ENCODE data around the gene ATG7. TPM values are rescaled to one million over a fixed set of nuclear protein-coding genes. Genes with fewer than 3 reads are reported as not detected.

The ATG7 gene
- total RNA-seq, 2 experiments from 2014 or later = 26.9 to 35.1 TPM

DNA sequence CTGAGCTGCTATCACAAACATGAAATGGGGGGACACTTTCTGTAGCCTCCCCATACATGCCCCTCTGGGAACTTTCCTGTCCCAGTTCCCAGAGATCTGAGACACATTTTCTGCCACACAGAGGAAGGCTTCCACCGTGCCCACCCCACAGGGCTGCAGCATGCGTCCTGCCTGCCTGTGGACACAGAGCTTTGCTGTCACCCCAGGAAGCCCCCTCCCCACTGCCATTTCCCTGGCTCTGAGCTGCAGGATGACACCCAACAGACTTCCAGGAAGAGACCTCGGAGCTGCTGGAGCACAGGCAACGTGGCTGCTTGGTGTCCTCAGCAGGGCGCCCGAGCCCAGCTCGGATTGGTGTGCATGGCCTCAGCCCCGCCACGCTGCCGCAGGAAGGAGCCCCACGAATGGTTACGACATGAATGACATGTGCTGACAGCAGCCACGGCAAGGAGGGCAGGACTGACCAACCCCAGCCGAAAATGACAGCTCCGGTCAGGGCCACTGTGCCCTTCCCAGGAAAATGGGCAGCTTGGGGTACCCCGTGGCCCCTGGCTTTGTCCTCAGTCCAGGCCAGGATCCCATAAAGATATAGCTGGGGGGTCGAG lies 290.2 kb downstream of the ATG7 start:
- POLR2A ChIA-PET = interaction anchor here (0.9 kb wide), 1 partner anchor 64 kb away, joined by 3 read pairs; no protein-coding TSS in a partner anchor
- DNase-seq = no peak
- H3K36me3 Mint-ChIP-seq (ENCODE audit: low read depth) = peaks cover 29% of the 10 kb centered on the region
- no peak overlapping the region for H3K27ac Mint-ChIP-seq
- no peaks in the 10 kb centered on the region for H3K9me3 Mint-ChIP-seq
- H3K4me3 Mint-ChIP-seq = no peak overlapping the region
- no peaks in the 10 kb centered on the region for H3K4me1 Mint-ChIP-seq
- H3K27me3 Mint-ChIP-seq = no peaks in the 10 kb centered on the region
- CTCF ChIA-PET = interaction anchor here (2.1 kb wide), 1 partner anchor 89 kb away, joined by 5 read pairs; no protein-coding TSS in a partner anchor

DNA sequence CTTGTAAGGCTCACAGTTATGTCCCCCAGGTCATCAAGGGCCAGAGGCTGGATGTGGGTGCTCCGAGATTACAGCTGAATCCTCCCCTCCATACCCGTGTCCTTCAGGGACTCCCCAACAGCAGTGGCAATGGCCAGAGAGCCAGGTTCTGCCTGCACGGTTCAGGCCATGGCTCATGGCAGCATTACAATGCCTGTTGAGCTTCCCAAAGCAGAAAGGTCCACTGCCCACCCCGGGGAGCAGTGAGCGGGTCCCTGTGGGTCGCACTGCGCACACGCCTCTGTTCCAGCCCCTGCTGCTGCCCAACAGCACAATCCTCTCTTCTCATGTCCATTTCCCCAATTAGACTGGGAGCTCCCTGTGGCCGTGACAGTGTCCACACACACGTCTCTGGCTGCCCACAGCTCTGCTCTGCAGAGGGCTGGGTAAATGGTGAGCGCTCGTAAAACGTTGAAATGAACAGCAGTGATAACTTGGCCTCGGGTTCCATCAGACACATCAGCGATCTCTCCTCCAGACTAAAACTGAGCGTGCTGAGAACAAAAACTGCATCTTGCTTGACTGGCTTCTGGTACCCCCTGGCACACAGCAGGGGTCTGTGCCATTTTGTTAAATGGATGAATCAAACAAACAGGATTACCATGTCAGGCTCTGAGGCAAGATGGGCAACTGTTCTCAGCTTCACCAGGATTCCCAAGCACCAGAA lies 291.1 kb downstream of the ATG7 start:
- ChIA-PET CTCF (interaction anchor here (0.6 kb wide), 1 partner anchor 152 kb away, joined by 3 read pairs; no protein-coding TSS in a partner anchor), POLR2A (no interaction called here)
- H3K27me3 Mint-ChIP-seq = no peaks in the 10 kb centered on the region
- H3K36me3 Mint-ChIP-seq (ENCODE audit: low read depth) = peaks cover 21% of the 10 kb centered on the region
- H3K9me3 Mint-ChIP-seq = no peaks in the 10 kb centered on the region
- H3K4me3 Mint-ChIP-seq = no peak overlapping the region
- no peaks in the 10 kb centered on the region for H3K4me1 Mint-ChIP-seq
- no peak for DNase-seq
- no peak overlapping the region for H3K27ac Mint-ChIP-seq

DNA sequence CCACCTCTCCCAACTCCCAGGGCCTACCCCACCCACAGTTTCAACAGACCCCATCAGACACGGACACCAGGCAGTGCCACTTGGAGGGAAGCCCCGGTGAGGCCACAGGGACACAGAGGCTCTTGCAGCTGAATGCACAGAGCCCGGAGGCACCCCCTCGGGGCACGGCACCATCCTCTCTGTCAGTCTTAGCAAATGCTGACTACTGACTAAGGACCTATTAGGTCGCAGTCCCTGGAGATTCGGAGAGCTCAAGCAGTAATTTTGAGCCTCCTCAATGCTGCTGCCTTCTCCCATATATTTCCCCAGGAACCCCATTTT lies 291.6 kb downstream of the ATG7 start:
- H3K36me3 Mint-ChIP-seq (ENCODE audit: low read depth) = peaks cover 21% of the 10 kb centered on the region
- CTCF ChIA-PET = no interaction called here

DNA sequence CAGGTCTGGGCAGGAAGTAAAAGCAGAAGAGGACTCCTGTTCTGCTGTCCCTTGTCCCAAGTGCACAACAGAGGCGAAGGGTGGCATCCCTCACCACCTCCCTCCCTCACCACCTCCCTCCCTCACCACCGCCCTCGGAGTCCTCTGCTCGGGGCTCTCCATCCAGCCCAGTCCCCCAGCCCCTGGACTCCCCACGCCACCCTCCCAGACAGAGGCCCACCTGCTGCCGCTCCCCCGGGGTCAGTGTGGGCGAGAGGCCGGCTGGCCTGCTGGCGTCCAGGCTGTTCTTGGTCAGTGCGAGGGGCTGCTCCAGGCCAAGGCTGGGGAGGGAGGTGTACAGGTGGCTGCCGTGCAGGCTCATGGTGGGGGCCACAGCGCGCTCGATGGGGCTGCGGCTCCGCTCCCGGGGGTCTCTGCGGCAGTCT lies 292.4 kb downstream of the ATG7 start:
- CTCF ChIA-PET = no interaction called here
- Mint-ChIP-seq H3K36me3 (ENCODE audit: low read depth) (peaks cover 21% of the 10 kb centered on the region), H3K4me3 (no peak overlapping the region)

More for the DNA sequence above, 291.6 kb downstream of the ATG7 start:
- POLR2A ChIA-PET = no interaction called here
- Mint-ChIP-seq H3K4me3 (no peak overlapping the region), H3K9me3 (no peaks in the 10 kb centered on the region), H3K4me1 (no peaks in the 10 kb centered on the region), H3K27ac (no peak overlapping the region), H3K27me3 (no peaks in the 10 kb centered on the region)
- DNase-seq = no peak

DNA sequence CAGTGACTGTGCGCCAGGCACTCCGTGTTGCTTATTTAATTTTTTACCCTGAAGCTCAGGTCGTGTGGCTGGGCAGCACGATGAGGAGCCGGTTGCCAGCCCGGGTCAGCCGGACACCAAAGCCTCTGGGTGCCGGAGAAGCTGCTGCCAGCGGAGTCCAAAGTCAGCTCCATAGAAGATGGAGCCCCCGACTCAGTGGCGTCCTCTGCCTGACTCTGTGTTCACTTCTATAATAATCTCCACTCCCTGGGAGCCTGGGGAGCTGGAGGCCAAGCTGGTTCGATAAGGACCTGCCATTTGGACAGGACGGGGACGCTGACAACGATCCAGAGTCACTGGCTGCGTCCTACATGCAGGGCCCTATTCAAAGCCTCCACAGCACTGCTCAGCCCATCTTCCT lies 292.9 kb downstream of the ATG7 start:
- Mint-ChIP-seq H3K27ac (no peak overlapping the region), H3K4me3 (no peak overlapping the region), H3K4me1 (no peaks in the 10 kb centered on the region), H3K36me3 (ENCODE audit: low read depth) (peaks cover 21% of the 10 kb centered on the region), H3K9me3 (no peaks in the 10 kb centered on the region), H3K27me3 (no peaks in the 10 kb centered on the region)
- ChIA-PET POLR2A (no interaction called here), CTCF (no interaction called here)
- DNase-seq = no peak

More for the DNA sequence above, 292.4 kb downstream of the ATG7 start:
- no peaks in the 10 kb centered on the region for H3K9me3 Mint-ChIP-seq
- no peaks in the 10 kb centered on the region for H3K4me1 Mint-ChIP-seq
- POLR2A ChIA-PET = no interaction called here
- DNase-seq = no peak
- no peak overlapping the region for H3K27ac Mint-ChIP-seq
- H3K27me3 Mint-ChIP-seq = no peaks in the 10 kb centered on the region

DNA sequence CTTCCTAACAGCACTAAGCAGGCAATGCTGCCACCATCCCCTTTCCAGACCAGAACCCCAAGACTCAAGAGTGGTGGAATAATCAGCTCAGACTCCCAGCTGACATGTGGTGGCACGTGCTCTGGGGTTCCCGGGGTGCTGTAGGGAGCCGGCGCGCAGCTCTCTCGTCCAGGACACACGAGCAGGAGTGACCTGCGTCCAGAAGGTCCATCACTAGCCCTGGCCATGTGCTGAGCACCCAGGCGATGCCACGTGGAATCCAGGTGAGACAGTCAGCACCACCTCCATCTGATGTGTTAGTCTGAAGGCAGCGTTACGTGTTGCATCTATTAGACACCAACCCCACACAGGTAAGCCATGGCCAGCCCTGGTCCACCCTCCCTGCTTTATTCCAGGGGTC lies 293.3 kb downstream of the ATG7 start:
- POLR2A ChIA-PET = no interaction called here
- H3K27me3 Mint-ChIP-seq = no peaks in the 10 kb centered on the region
- peaks cover 21% of the 10 kb centered on the region for H3K36me3 Mint-ChIP-seq (ENCODE audit: low read depth)
- no peaks in the 10 kb centered on the region for H3K9me3 Mint-ChIP-seq
- DNase-seq = no peak
- no peak overlapping the region for H3K4me3 Mint-ChIP-seq
- CTCF ChIA-PET = no interaction called here
- no peaks in the 10 kb centered on the region for H3K4me1 Mint-ChIP-seq
- H3K27ac Mint-ChIP-seq = no peak overlapping the region

DNA sequence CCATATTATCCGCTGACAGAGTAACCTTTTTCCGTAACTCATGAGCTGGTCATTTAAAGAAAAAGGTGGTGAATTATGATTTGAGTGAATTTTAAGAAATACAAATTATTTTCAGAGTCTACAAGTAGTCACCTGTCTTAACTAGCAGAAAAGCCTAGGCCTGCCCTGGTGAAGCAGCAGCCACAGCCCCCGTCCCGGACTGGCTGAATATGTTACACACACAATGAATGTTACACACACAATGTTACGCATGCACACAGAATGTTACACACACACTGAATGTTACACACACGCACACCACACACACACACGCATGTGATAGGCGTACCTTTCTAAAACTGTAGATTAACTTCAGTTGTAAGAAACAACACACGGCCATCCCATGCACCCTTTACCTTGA lies 293.7 kb downstream of the ATG7 start:
- no peaks in the 10 kb centered on the region for H3K27me3 Mint-ChIP-seq
- no peaks in the 10 kb centered on the region for H3K4me1 Mint-ChIP-seq
- peaks cover 21% of the 10 kb centered on the region for H3K36me3 Mint-ChIP-seq (ENCODE audit: low read depth)
- no peak overlapping the region for H3K4me3 Mint-ChIP-seq
- ChIA-PET CTCF (interaction anchor here (0.9 kb wide), 1 partner anchor 85 kb away, joined by 3 read pairs; no protein-coding TSS in a partner anchor), POLR2A (no interaction called here)
- H3K9me3 Mint-ChIP-seq = no peaks in the 10 kb centered on the region
- DNase-seq = no peak
- no peak overlapping the region for H3K27ac Mint-ChIP-seq

DNA sequence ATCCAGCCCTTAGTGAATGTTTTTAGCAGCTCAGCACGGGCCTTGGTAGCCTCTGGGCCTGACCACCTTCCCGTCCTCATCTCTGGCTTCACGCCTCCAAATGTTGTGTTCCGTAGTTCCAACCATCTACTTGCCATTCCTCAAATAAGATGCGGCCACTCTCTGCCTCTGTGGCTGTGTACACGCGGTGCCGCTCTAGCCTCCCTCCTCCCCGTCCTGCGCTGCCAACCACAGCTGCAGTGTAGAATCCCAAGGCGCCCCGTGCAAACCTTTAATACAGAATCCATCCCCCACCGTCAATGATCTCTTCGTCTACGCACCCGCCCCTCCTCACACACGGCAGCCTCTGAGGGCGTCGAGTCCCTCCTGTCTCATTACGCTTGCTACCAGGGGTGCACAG lies 294.3 kb downstream of the ATG7 start:
- H3K27ac Mint-ChIP-seq = no peak overlapping the region

DNA sequence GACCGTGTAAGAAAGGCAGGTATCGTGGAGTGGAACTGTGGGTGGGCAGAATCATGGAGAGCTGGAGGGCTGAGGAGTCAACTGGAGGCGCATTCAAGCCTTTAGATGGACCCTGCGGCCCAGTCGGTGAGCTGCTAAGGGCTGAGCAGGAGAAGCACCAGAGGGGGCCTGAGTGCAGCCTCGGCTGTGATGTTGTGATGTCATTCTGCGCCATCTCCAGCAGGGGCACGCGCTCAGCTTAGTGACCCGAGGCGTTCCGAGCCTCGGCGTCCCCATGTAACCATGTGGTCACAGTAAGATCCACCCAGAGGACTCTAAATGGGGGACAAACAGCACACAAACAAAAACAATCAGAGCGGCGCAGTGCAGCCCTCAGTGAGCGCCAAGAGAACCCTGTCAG lies 294.7 kb downstream of the ATG7 start:
- Mint-ChIP-seq H3K4me3 (no peak overlapping the region), H3K27me3 (no peaks in the 10 kb centered on the region), H3K36me3 (ENCODE audit: low read depth) (peaks cover 21% of the 10 kb centered on the region), H3K27ac (no peak overlapping the region), H3K4me1 (no peaks in the 10 kb centered on the region), H3K9me3 (no peaks in the 10 kb centered on the region)
- POLR2A ChIA-PET = no interaction called here
- DNase-seq = no peak
- CTCF ChIA-PET = interaction anchor here (0.9 kb wide), 1 partner anchor 84 kb away, joined by 3 read pairs; no protein-coding TSS in a partner anchor

More for the DNA sequence above, 294.3 kb downstream of the ATG7 start:
- Mint-ChIP-seq H3K9me3 (no peaks in the 10 kb centered on the region), H3K27me3 (no peaks in the 10 kb centered on the region), H3K4me3 (no peak overlapping the region), H3K4me1 (no peaks in the 10 kb centered on the region), H3K36me3 (ENCODE audit: low read depth) (peaks cover 21% of the 10 kb centered on the region)
- no peak for DNase-seq
- CTCF ChIA-PET = interaction anchor here (0.9 kb wide), 1 partner anchor 84 kb away, joined by 3 read pairs; no protein-coding TSS in a partner anchor
- POLR2A ChIA-PET = no interaction called here

DNA sequence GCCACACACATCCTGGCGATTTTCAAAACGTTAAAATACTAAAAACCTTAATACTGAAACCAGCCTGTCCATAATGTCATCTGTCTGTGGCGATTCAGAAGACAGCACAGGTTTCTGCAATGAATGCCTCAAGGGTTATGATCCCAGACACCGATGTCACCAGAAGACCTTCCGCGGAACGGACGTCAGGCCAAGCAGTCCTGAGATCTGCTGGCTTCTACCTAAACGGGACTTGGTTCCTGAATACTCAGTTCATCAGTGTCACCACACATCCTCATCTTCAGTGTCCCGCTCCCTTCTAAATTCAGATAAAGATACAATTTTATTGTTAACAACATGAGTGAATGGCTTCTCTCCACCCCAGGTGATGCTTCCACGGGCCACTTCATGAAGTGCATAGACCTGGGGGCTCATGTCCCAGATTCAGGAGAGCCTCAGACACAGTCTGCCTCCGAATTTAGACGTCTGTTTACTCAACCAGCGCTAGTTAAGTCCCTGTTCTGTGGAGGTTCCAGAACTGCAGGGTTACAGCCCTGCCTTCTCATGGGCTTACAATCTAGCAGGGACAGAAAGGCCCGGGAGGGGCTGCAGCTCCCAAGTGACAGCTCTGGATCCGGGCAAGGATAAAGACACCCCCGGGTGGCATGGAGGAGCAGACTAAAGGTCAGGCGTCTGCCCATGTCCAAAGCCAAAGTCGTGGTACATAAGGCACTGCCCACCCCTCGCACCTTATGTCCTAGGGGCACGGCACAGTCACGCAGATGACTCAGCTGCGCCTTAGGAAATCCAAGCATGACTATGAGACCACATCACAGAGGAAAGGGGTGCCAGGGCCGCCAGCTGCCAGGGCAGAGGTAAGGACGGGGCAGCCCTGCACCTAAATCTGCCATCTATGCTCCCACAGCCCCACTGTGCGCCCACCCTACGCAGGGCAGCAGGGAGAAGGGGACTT lies 295.6 kb downstream of the ATG7 start:
- CTCF ChIA-PET = no interaction called here
- DNase-seq = no peak
- Mint-ChIP-seq H3K27ac (no peak overlapping the region), H3K9me3 (no peaks in the 10 kb centered on the region), H3K4me3 (no peak overlapping the region), H3K36me3 (ENCODE audit: low read depth) (peaks cover 23% of the 10 kb centered on the region), H3K4me1 (no peaks in the 10 kb centered on the region), H3K27me3 (no peaks in the 10 kb centered on the region)
- POLR2A ChIA-PET = no interaction called here

DNA sequence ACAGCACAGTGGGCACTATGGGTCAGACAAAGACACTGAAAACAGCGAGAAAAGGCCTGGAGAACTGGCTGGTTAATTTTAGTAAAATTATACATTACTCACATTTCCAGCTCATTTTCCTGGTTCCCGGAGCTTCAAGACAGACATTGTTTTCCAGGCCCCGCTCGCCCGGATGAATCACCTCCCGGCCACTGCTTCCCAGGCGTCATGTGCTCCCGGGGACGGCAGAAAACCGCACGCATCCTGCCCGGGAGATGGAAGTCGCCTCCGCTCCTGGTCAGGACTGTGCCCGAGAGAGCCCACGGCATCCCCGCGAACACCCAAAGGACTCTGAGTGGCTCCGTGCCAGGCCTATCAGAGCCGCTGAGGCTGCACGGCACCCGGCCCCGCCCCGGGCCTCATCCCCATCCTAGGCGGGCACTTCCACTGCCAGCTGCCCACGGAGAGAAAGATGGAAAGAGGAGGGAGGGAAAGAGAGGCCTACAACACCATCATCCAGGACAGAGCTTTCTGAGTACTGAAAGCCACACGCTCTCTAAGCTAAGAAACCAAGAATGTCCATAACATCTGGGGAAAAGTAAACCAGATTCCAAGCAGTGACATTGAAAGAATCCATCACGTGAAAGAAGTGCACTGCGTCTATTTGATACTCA lies 296.4 kb downstream of the ATG7 start:
- Mint-ChIP-seq H3K4me1 (no peaks in the 10 kb centered on the region), H3K27me3 (no peaks in the 10 kb centered on the region), H3K9me3 (no peaks in the 10 kb centered on the region), H3K27ac (no peak overlapping the region), H3K36me3 (ENCODE audit: low read depth) (peaks cover 20% of the 10 kb centered on the region), H3K4me3 (no peak overlapping the region)
- ChIA-PET CTCF (no interaction called here), POLR2A (no interaction called here)
- DNase-seq = no peak

DNA sequence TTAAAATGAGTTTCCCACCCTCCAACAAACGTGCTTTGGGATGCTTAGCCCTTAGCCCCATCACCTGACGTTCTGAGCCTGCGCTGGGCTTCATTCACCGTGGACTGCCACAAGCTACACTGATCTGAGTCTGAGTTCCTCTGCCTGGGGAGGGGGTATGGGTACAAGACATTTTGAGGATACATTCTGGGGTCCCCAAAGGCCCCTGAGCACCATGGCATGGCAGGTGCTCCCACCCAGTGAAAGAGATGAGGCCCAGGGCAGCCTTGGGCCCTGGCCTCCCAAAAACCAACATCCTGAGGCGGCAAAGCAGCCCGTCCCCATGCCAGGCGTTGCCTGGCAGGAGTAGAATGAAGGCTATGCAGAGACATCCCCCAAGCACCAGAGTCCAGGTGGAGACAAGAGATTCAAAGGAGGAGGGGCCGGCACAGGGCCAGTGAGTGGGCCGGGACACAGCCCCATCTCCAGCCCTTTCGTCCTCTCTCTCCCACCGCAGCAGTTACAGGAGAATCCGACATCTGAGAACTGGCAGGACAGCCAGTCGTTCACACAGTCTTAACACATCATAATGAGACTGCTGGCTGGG lies 297.1 kb downstream of the ATG7 start:
- H3K36me3 Mint-ChIP-seq (ENCODE audit: low read depth) = peaks cover 21% of the 10 kb centered on the region
- no peak overlapping the region for H3K4me3 Mint-ChIP-seq
- H3K4me1 Mint-ChIP-seq = no peaks in the 10 kb centered on the region
- H3K9me3 Mint-ChIP-seq = no peaks in the 10 kb centered on the region
- POLR2A ChIA-PET = no interaction called here
- DNase-seq = no peak
- CTCF ChIA-PET = no interaction called here
- no peak overlapping the region for H3K27ac Mint-ChIP-seq
- H3K27me3 Mint-ChIP-seq = no peaks in the 10 kb centered on the region

DNA sequence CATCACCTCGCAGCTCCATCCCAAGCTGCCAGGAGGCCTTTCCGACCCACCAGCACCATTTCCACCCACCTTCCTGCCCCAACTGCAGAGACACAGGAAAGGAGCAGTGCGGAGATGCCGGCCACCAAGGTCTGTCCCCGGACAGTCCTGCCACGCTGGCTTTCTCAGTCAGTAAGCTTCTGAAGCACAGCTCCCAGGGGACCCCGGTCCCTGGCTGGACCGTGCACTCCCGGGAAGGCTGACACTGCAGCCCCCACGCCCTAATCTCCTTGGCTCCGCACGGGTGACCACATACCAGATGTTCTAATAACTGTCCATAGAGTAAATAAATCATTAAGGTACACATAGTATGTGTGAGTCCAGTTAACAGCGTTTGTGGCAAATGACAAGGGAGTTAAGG lies 298.1 kb downstream of the ATG7 start:
- DNase-seq = no peak
- ChIA-PET CTCF (no interaction called here), POLR2A (no interaction called here)
- H3K4me3 Mint-ChIP-seq = no peak overlapping the region
- H3K4me1 Mint-ChIP-seq = no peaks in the 10 kb centered on the region
- H3K27ac Mint-ChIP-seq = no peak overlapping the region
- H3K36me3 Mint-ChIP-seq (ENCODE audit: low read depth) = peaks cover 20% of the 10 kb centered on the region
- no peaks in the 10 kb centered on the region for H3K9me3 Mint-ChIP-seq
- no peaks in the 10 kb centered on the region for H3K27me3 Mint-ChIP-seq
